GM04504 (cell line): ENCODE data around the gene RHNO1.
"Not testable (repeated sequence)": the region's sequence is repeated elsewhere in the genome, so short reads cannot be mapped to it uniquely, and the experiment has no call there.

ENCODE experiments used
- DNase-seq: peaks from one replicate; pipeline ENCODE4 v3.0.0-alpha.2; 2012; ENCODE audit warnings: low read depth

RHNO1 gene

GRCh38 chr12:2858944-2859421, 18.0 kb upstream of the RHNO1 start:
- DNase-seq = no peak

GRCh38 chr12:2860170-2860569, 16.9 kb upstream of the RHNO1 start:
- no peak for DNase-seq

GRCh38 chr12:2862876-2863275, 14.1 kb upstream of the RHNO1 start:
- no peak for DNase-seq

- DNase-seq = not testable (repeated sequence)
Measured at GRCh38 chr12:2863402-2863801, 13.6 kb upstream of the RHNO1 start.

- no peak for DNase-seq
Measured at GRCh38 chr12:2864198-2864597, 12.8 kb upstream of the RHNO1 start.

GRCh38 chr12:2868986-2869632, 7.9 kb upstream of the RHNO1 start:
- DNase-seq = not testable (repeated sequence)

- DNase-seq = no peak
Measured at GRCh38 chr12:2876431-2877046, 484 bp upstream of the RHNO1 start.

- no peak for DNase-seq
Measured at GRCh38 chr12:2877953-2878732, 1.1 kb downstream of the RHNO1 start.

- no peak for DNase-seq
Measured at GRCh38 chr12:2879853-2880252, 2.8 kb downstream of the RHNO1 start.

GRCh38 chr12:2884810-2885209, 7.8 kb downstream of the RHNO1 start:
- DNase-seq = no peak

- no peak for DNase-seq
Measured at GRCh38 chr12:2886768-2887450, 9.9 kb downstream of the RHNO1 start.

GRCh38 chr12:2890001-2890387, 13.0 kb downstream of the RHNO1 start:
- DNase-seq = no peak

- peak; percentile 96 for DNase-seq
Measured at GRCh38 chr12:2890388-2891239, 13.6 kb downstream of the RHNO1 start, which contains the start of gene TULP3. Gene TULP3 (plus strand): TSS chr12:2890891. CDS start chr12:2890948, 57 bp downstream.

- DNase-seq = no peak
Measured at GRCh38 chr12:2891240-2892053, 14.4 kb downstream of the RHNO1 start.

- DNase-seq = no peak
Measured at GRCh38 chr12:2892246-2892645, 15.2 kb downstream of the RHNO1 start.

GRCh38 chr12:2893007-2893406, 16.0 kb downstream of the RHNO1 start:
- DNase-seq = peak; percentile 73

- DNase-seq = no peak
Measured at GRCh38 chr12:2895051-2895451, 18.0 kb downstream of the RHNO1 start.

GRCh38 chr12:2895511-2895910, 18.5 kb downstream of the RHNO1 start:
- no peak for DNase-seq

GRCh38 chr12:2897418-2897817, 20.4 kb downstream of the RHNO1 start:
- DNase-seq = no peak

- DNase-seq = no peak
Measured at GRCh38 chr12:2900642-2901041, 23.6 kb downstream of the RHNO1 start.
